ENCODE results near the gene DDX17. TPM values are rescaled to one million over a fixed set of nuclear protein-coding genes. Genes with fewer than 3 reads are reported as not detected.
"Not testable (repeated sequence)": the region's sequence is repeated elsewhere in the genome, so short reads cannot be mapped to it uniquely, and the experiment has no call there.

The DDX17 gene
- total RNA-seq, 1 donor from 2014 or later = 530 TPM

- no peak for DNase-seq
- TF ChIP-seq CTCF (IDR thresholded peaks at IDR 0.05; ENCODE audit: partially characterized antibody, unreplicated experiment) = no peak
- Mint-ChIP-seq H3K27ac (ENCODE audit: unreplicated experiment) (no peak overlapping the region), H3K36me3 (ENCODE audit: unreplicated experiment) (no peaks in the 10 kb centered on the region), H3K9me3 (ENCODE audit: unreplicated experiment) (peaks cover 2% of the 10 kb centered on the region), H3K4me1 (ENCODE audit: low read depth, unreplicated experiment) (no peaks in the 10 kb centered on the region), H3K4me3 (ENCODE audit: unreplicated experiment) (no peak overlapping the region), H3K27me3 (ENCODE audit: unreplicated experiment) (peaks cover 3% of the 10 kb centered on the region)
These were observed 24.8 kb downstream of the DDX17 start for GRCh38 chr22:38481162-38481870.

- Mint-ChIP-seq H3K27ac (ENCODE audit: unreplicated experiment) (no peak overlapping the region), H3K36me3 (ENCODE audit: unreplicated experiment) (no peaks in the 10 kb centered on the region), H3K27me3 (ENCODE audit: unreplicated experiment) (peaks cover 3% of the 10 kb centered on the region), H3K9me3 (ENCODE audit: unreplicated experiment) (peaks cover 2% of the 10 kb centered on the region), H3K4me3 (ENCODE audit: unreplicated experiment) (no peak overlapping the region), H3K4me1 (ENCODE audit: low read depth, unreplicated experiment) (no peaks in the 10 kb centered on the region)
- DNase-seq = no peak
- TF ChIP-seq CTCF (IDR thresholded peaks at IDR 0.05; ENCODE audit: partially characterized antibody, unreplicated experiment) = no peak
These were observed 26.8 kb downstream of the DDX17 start for GRCh38 chr22:38479096-38479837.

GRCh38 chr22:38477585-38477984 is 28.5 kb downstream of the DDX17 start:
- Mint-ChIP-seq H3K27me3 (ENCODE audit: unreplicated experiment) (peaks cover 3% of the 10 kb centered on the region), H3K4me3 (ENCODE audit: unreplicated experiment) (no peak overlapping the region), H3K9me3 (ENCODE audit: unreplicated experiment) (peaks cover 2% of the 10 kb centered on the region), H3K4me1 (ENCODE audit: low read depth, unreplicated experiment) (no peaks in the 10 kb centered on the region), H3K27ac (ENCODE audit: unreplicated experiment) (no peak overlapping the region), H3K36me3 (ENCODE audit: unreplicated experiment) (no peaks in the 10 kb centered on the region)
- no peak for TF ChIP-seq CTCF (IDR thresholded peaks at IDR 0.05; ENCODE audit: partially characterized antibody, unreplicated experiment)
- no peak for DNase-seq

GRCh38 chr22:38474003-38474607 is 32.0 kb downstream of the DDX17 start:
- H3K4me3 Mint-ChIP-seq (ENCODE audit: unreplicated experiment) = no peak overlapping the region
- H3K36me3 Mint-ChIP-seq (ENCODE audit: unreplicated experiment) = no peaks in the 10 kb centered on the region
- H3K27ac Mint-ChIP-seq (ENCODE audit: unreplicated experiment) = no peak overlapping the region
- no peaks in the 10 kb centered on the region for H3K27me3 Mint-ChIP-seq (ENCODE audit: unreplicated experiment)
- DNase-seq = no peak
- no peak for TF ChIP-seq CTCF (IDR thresholded peaks at IDR 0.05; ENCODE audit: partially characterized antibody, unreplicated experiment)
- H3K9me3 Mint-ChIP-seq (ENCODE audit: unreplicated experiment) = peaks cover 2% of the 10 kb centered on the region
- no peaks in the 10 kb centered on the region for H3K4me1 Mint-ChIP-seq (ENCODE audit: low read depth, unreplicated experiment)

- H3K9me3 Mint-ChIP-seq (ENCODE audit: unreplicated experiment) = no peaks in the 10 kb centered on the region
- DNase-seq = no peak
- H3K4me3 Mint-ChIP-seq (ENCODE audit: unreplicated experiment) = no peak overlapping the region
- no peak overlapping the region for H3K27ac Mint-ChIP-seq (ENCODE audit: unreplicated experiment)
- TF ChIP-seq CTCF (IDR thresholded peaks at IDR 0.05; ENCODE audit: partially characterized antibody, unreplicated experiment) = no peak
- H3K36me3 Mint-ChIP-seq (ENCODE audit: unreplicated experiment) = no peaks in the 10 kb centered on the region
- H3K4me1 Mint-ChIP-seq (ENCODE audit: low read depth, unreplicated experiment) = no peaks in the 10 kb centered on the region
- H3K27me3 Mint-ChIP-seq (ENCODE audit: unreplicated experiment) = peaks cover 9% of the 10 kb centered on the region
These were observed 34.9 kb downstream of the DDX17 start for GRCh38 chr22:38471237-38471636.

- not testable (repeated sequence) for DNase-seq; H3K36me3 Mint-ChIP-seq (ENCODE audit: unreplicated experiment); H3K9me3 Mint-ChIP-seq (ENCODE audit: unreplicated experiment); H3K4me1 Mint-ChIP-seq (ENCODE audit: low read depth, unreplicated experiment); H3K27ac Mint-ChIP-seq (ENCODE audit: unreplicated experiment); H3K4me3 Mint-ChIP-seq (ENCODE audit: unreplicated experiment)
- peaks cover 11% of the 10 kb centered on the region for H3K27me3 Mint-ChIP-seq (ENCODE audit: unreplicated experiment)
These were observed 35.9 kb downstream of the DDX17 start for GRCh38 chr22:38470179-38470578.

All from glutamatergic neuron (in vitro differentiated cells).